ENCODE data around the gene ERP44.

DNA sequence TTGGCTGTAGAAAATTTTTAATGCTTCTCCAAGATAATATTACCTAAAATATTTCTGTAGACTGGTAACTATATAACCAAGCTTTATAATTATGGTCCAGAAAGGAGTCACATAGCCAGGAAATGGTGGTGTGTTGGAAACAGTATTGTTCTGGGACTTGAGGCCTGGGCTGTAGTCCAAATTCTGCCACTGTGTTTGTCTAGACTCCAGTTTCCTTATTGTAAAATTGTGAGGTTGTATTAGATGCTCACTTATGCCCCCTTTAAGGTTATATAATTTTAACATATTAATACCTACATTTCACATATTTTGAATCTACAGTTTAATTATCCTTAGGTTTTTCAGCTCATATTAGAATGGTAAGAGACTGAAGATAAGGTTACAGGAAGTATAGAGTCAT lies 149.9 kb downstream of the ERP44 start:
- TF ChIP-seq, protein P1, sequence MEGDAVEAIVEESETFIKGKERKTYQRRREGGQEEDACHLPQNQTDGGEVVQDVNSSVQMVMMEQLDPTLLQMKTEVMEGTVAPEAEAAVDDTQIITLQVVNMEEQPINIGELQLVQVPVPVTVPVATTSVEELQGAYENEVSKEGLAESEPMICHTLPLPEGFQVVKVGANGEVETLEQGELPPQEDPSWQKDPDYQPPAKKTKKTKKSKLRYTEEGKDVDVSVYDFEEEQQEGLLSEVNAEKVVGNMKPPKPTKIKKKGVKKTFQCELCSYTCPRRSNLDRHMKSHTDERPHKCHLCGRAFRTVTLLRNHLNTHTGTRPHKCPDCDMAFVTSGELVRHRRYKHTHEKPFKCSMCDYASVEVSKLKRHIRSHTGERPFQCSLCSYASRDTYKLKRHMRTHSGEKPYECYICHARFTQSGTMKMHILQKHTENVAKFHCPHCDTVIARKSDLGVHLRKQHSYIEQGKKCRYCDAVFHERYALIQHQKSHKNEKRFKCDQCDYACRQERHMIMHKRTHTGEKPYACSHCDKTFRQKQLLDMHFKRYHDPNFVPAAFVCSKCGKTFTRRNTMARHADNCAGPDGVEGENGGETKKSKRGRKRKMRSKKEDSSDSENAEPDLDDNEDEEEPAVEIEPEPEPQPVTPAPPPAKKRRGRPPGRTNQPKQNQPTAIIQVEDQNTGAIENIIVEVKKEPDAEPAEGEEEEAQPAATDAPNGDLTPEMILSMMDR (IDR thresholded peaks at IDR 0.05; ENCODE audit: extremely low read depth in 1 of 2, insufficient read depth in 1 of 2, low read depth in 1 of 2, low read length in 2 of 2): no peak
- TF ChIP-seq POLR2A (IDR thresholded peaks at IDR 0.05; ENCODE audit: low read depth, low read length) (no peak), EZH2 (IDR thresholded peaks at IDR 0.05; ENCODE audit: borderline replicate concordance, low read depth, low read length, severe bottlenecking) (no peak), POLR2AphosphoS5 (IDR thresholded peaks at IDR 0.05; ENCODE audit: insufficient read depth, low read depth, low read length) (no peak), MYC (IDR thresholded peaks at IDR 0.05; ENCODE audit: low read depth, low read length) (no peak), JUN (IDR thresholded peaks at IDR 0.05; ENCODE audit: borderline replicate concordance, insufficient read depth, insufficient read length, low read depth) (no peak), FOS (IDR thresholded peaks at IDR 0.05; ENCODE audit: borderline replicate concordance, insufficient read depth, low read length) (no peak)
- TF ChIP-seq, protein P2, sequence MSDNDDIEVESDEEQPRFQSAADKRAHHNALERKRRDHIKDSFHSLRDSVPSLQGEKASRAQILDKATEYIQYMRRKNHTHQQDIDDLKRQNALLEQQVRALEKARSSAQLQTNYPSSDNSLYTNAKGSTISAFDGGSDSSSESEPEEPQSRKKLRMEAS (IDR thresholded peaks at IDR 0.05; ENCODE audit: insufficient read depth, insufficient read length): no peak

Measured in endothelial cell of umbilical vein (primary cell).